Osteoblast (primary cell): Measurements from ENCODE around the gene GALNT9. TPM values are rescaled to one million over a fixed set of nuclear protein-coding genes. Genes with fewer than 3 reads are reported as not detected.
"Not testable (repeated sequence)": the region's sequence is repeated elsewhere in the genome, so short reads cannot be mapped to it uniquely, and the experiment has no call there.

Experiments used
- DNase-seq: peaks from one replicate; pipeline ENCODE4 v3.0.0; 2011; ENCODE audit warnings: low spot score, mixed read lengths; ENCODE audit not compliant: insufficient read length; ENCODE audit errors: missing footprints
- H2AFZ ChIP-seq: 2 replicates; pipeline ENCODE4 v1.6.0; 2011; ENCODE audit warnings: mild to moderate bottlenecking, low read length
- H3K27ac ChIP-seq: 2 replicates; pipeline ENCODE4 v1.5.1; 2011; ENCODE audit warnings: mild to moderate bottlenecking, low read depth, low read length, moderate library complexity
- H3K27me3 ChIP-seq: 2 replicates; pipeline ENCODE4 v1.6.0; 2012; ENCODE audit warnings: mild to moderate bottlenecking, control low read depth, inconsistent platforms, low read length, moderate library complexity; ENCODE audit not compliant: insufficient read depth
- H3K36me3 ChIP-seq: 2 replicates; pipeline ENCODE4 v1.5.1; 2011; ENCODE audit warnings: mild to moderate bottlenecking, low read length, control low read depth, moderate library complexity; ENCODE audit not compliant: insufficient read depth
- H3K4me1 ChIP-seq: 2 replicates; pipeline ENCODE4 v1.5.1; 2011; ENCODE audit warnings: mild to moderate bottlenecking, low read length, control low read depth, moderate library complexity; ENCODE audit not compliant: insufficient read depth
- H3K4me2 ChIP-seq: 2 replicates; pipeline ENCODE4 v1.6.0; 2011; ENCODE audit warnings: mild to moderate bottlenecking, low read length; ENCODE audit not compliant: insufficient read depth
- H3K4me3 ChIP-seq: fragments of 200-600 bp; sonication (generic); 3 replicates; pipeline ENCODE4 v1.5.1; 2012; ENCODE audit warnings: mild to moderate bottlenecking, low read length, inconsistent platforms; ENCODE audit not compliant: insufficient read depth
- H3K79me2 ChIP-seq: 2 replicates; pipeline ENCODE4 v1.6.0; 2012; ENCODE audit warnings: mild to moderate bottlenecking, low read length, control low read depth, inconsistent platforms; ENCODE audit not compliant: insufficient read depth
- H3K9me3 ChIP-seq: 2 replicates; pipeline ENCODE4 v1.5.1; 2011; ENCODE audit warnings: low read depth, low read length, control low read depth
- H4K20me1 ChIP-seq: 2 replicates; pipeline ENCODE4 v1.6.0; 2012; ENCODE audit warnings: mild to moderate bottlenecking, low read length, control low read depth; ENCODE audit not compliant: insufficient read depth
- CTCF ChIP-seq: IDR thresholded peaks from 2 replicates; pipeline ENCODE4 v1.5.1; 2011; ENCODE audit warnings: mild to moderate bottlenecking, low read depth, low read length, moderate library complexity; ENCODE audit errors: extremely low read depth
- total RNA-seq: library from RNA; depleted of rRNA; stranded (reverse); fragments of >200 nt; gene quantifications from 2 replicates; pipeline ENCODE4 v1.2.3, GENCODE V29; 2012

The GALNT9 gene
- total RNA-seq: 0.36 and 1.2 TPM in 2 replicates

- Histone ChIP-seq H3K79me2 (no peaks in the 10 kb centered on the region), H3K4me3 (no peak within 1 kb of the TSS), H3K9me3 (no peaks in the 10 kb centered on the region), H3K36me3 (no peaks in the 10 kb centered on the region), H3K4me1 (peaks cover 10% of the 10 kb centered on the region), H2AFZ (no peak within 1 kb of the TSS), H3K27me3 (peaks cover 27% of the 10 kb centered on the region), H3K4me2 (no peak within 1 kb of the TSS), H3K27ac (no peak within 1 kb of the TSS), H4K20me1 (no peaks in the 10 kb centered on the region)
- no peak for DNase-seq
- no peak for TF ChIP-seq CTCF
Observed at GRCh38 chr12:132329036-132329719, at the start of gene GALNT9. TSS of gene GALNT9 (minus strand) at chr12:132329589. CDS start at chr12:132329203, 386 bp downstream.

- H3K79me2 ChIP-seq, H4K20me1 ChIP-seq, H2AFZ ChIP-seq, H3K4me2 ChIP-seq, H3K4me3 ChIP-seq, H3K36me3 ChIP-seq, H3K9me3 ChIP-seq, H3K4me1 ChIP-seq, DNase-seq, H3K27ac ChIP-seq: not testable (repeated sequence)
- peaks cover 43% of the 10 kb centered on the region for H3K27me3 ChIP-seq
Observed at GRCh38 chr12:132379057-132379456, 49.7 kb upstream of the GALNT9 start.

GRCh38 chr12:132377147-132377546, 47.8 kb upstream of the GALNT9 start:
- TF ChIP-seq CTCF: no peak
- Histone ChIP-seq H3K9me3 (no peaks in the 10 kb centered on the region), H2AFZ (no peak overlapping the region), H3K4me3 (no peak overlapping the region), H3K4me1 (no peaks in the 10 kb centered on the region), H3K27ac (no peak overlapping the region), H3K27me3 (peaks cover 35% of the 10 kb centered on the region), H3K79me2 (no peaks in the 10 kb centered on the region), H3K36me3 (no peaks in the 10 kb centered on the region), H3K4me2 (no peak overlapping the region), H4K20me1 (no peaks in the 10 kb centered on the region)
- DNase-seq: no peak

- Histone ChIP-seq H4K20me1 (no peaks in the 10 kb centered on the region), H3K36me3 (no peaks in the 10 kb centered on the region), H3K4me1 (no peaks in the 10 kb centered on the region), H3K27me3 (peaks cover 32% of the 10 kb centered on the region), H3K27ac (no peak overlapping the region), H3K9me3 (no peaks in the 10 kb centered on the region), H3K4me2 (no peak overlapping the region), H3K4me3 (no peak overlapping the region), H3K79me2 (no peaks in the 10 kb centered on the region), H2AFZ (no peak overlapping the region)
- DNase-seq: no peak
- no peak for TF ChIP-seq CTCF
Observed at GRCh38 chr12:132376464-132376830, 47.1 kb upstream of the GALNT9 start.
